HG03097 (cell line): Measurements from ENCODE around the gene RO60.
A peak's percentile ranks its signal among the peaks of the same experiment; 100 is the strongest.

ENCODE experiments used
- ATAC-seq: cut with Tn5 transposase; IDR thresholded peaks from one replicate; pipeline ENCODE4 v1.9.1; 2021; ENCODE audit not compliant: unreplicated experiment, low FRiP score

Gene RO60

GRCh38 chr1:193104907-193105820 lies 45.8 kb downstream of the RO60 start, which contains the start of gene GLRX2:
TSS of gene GLRX2 (minus strand) at chr1:193105414. CDS start at chr1:193105382, 32 bp downstream.
- ATAC-seq, result peak; percentile 91

- ATAC-seq, result no peak
Measured at GRCh38 chr1:193105821-193106177, 46.4 kb downstream of the RO60 start.

- no peak for ATAC-seq
Measured at GRCh38 chr1:193108471-193108870, 49.1 kb downstream of the RO60 start.
